Measurements from ENCODE around the gene CNTNAP2.
"Not testable (repeated sequence)": the region's sequence is repeated elsewhere in the genome, so short reads cannot be mapped to it uniquely, and the experiment has no call there.

The CNTNAP2 gene

GRCh38 chr7:147106746-147107145 is 990.1 kb downstream of the CNTNAP2 start:
- TF ChIP-seq CTCF (conservative IDR thresholded peaks at IDR 0.05; ENCODE audit: control insufficient read depth, insufficient read depth, low read depth, low read length), result no peak
- no peak for DNase-seq (ENCODE audit: low read depth)
- no peak overlapping the region for H3K4me3 ChIP-seq (ENCODE audit: control insufficient read depth, low read depth, low read length)

- not testable (repeated sequence) for DNase-seq (ENCODE audit: low read depth); H3K4me3 ChIP-seq (ENCODE audit: control insufficient read depth, low read depth, low read length)
Measured at GRCh38 chr7:147114525-147114924, 997.9 kb downstream of the CNTNAP2 start.

GRCh38 chr7:147136352-147136751 is 1019.8 kb downstream of the CNTNAP2 start:
- H3K4me3 ChIP-seq (ENCODE audit: control insufficient read depth, low read depth, low read length), result no peak overlapping the region
- no peak for DNase-seq (ENCODE audit: low read depth)
- TF ChIP-seq CTCF (conservative IDR thresholded peaks at IDR 0.05; ENCODE audit: control insufficient read depth, insufficient read depth, low read depth, low read length), result no peak

- DNase-seq (ENCODE audit: low read depth), result no peak
- no peak for TF ChIP-seq CTCF (conservative IDR thresholded peaks at IDR 0.05; ENCODE audit: control insufficient read depth, insufficient read depth, low read depth, low read length)
- H3K4me3 ChIP-seq (ENCODE audit: control insufficient read depth, low read depth, low read length), result no peak overlapping the region
Measured at GRCh38 chr7:147145194-147145593, 1028.6 kb downstream of the CNTNAP2 start.

GRCh38 chr7:147146169-147146568 is 1029.6 kb downstream of the CNTNAP2 start:
- no peak overlapping the region for H3K4me3 ChIP-seq (ENCODE audit: control insufficient read depth, low read depth, low read length)
- no peak for DNase-seq (ENCODE audit: low read depth)
- TF ChIP-seq CTCF (conservative IDR thresholded peaks at IDR 0.05; ENCODE audit: control insufficient read depth, insufficient read depth, low read depth, low read length), result no peak

- DNase-seq (ENCODE audit: low read depth), result no peak
- no peak for TF ChIP-seq CTCF (conservative IDR thresholded peaks at IDR 0.05; ENCODE audit: control insufficient read depth, insufficient read depth, low read depth, low read length)
- no peak overlapping the region for H3K4me3 ChIP-seq (ENCODE audit: control insufficient read depth, low read depth, low read length)
Measured at GRCh38 chr7:147151661-147152060, 1035.1 kb downstream of the CNTNAP2 start.

GRCh38 chr7:147153571-147153970 is 1037.0 kb downstream of the CNTNAP2 start:
- no peak overlapping the region for H3K4me3 ChIP-seq (ENCODE audit: control insufficient read depth, low read depth, low read length)
- DNase-seq (ENCODE audit: low read depth), result no peak
- TF ChIP-seq CTCF (conservative IDR thresholded peaks at IDR 0.05; ENCODE audit: control insufficient read depth, insufficient read depth, low read depth, low read length), result no peak

Measured in fibroblast of mammary gland (primary cell).